Measurements from ENCODE around the gene UVSSA.

UVSSA gene

DNA sequence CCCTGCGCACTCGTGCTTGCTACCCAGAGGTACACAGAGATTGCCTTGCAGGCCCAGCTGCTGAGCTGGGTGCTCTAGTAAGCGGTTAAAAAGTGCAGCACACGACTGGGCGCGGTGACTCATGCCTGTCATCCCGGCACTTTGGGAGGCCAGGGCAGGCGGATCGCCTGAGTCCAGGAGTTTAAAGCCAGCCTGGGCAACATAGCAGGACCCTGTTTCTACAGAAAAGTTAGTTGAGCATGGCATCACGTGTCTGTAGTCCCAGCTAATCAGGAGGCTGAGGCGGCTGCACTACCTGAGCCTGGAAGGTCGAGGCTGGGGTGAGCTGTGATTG is 5.5 kb downstream of the UVSSA start:
- Histone ChIP-seq H3K9me3 (ENCODE audit: control insufficient read depth, insufficient read depth, low read length) (no peaks in the 10 kb centered on the region), H3K9ac (ENCODE audit: low read depth, low read length) (no peak overlapping the region), H3K36me3 (ENCODE audit: control insufficient read depth, insufficient read depth, low read length) (peaks cover 40% of the 10 kb centered on the region), H3K4me3 (ENCODE audit: low read depth, low read length) (no peak overlapping the region), H3K27me3 (ENCODE audit: control insufficient read depth, insufficient read depth, low read length) (no peaks in the 10 kb centered on the region), H3K27ac (ENCODE audit: low read depth, low read length) (no peak overlapping the region), H3K4me1 (ENCODE audit: control insufficient read depth, insufficient read depth, low read length) (0 out of 2 replicates have a peak, but pooled peaks cover 5% of the 10 kb centered on the region)

GRCh38 chr4:1353186-1354055 is 6.4 kb downstream of the UVSSA start:
- no peak overlapping the region for H3K9ac ChIP-seq (ENCODE audit: low read depth, low read length)
- peaks cover 40% of the 10 kb centered on the region for H3K36me3 ChIP-seq (ENCODE audit: control insufficient read depth, insufficient read depth, low read length)
- no peaks in the 10 kb centered on the region for H3K27me3 ChIP-seq (ENCODE audit: control insufficient read depth, insufficient read depth, low read length)
- H3K4me3 ChIP-seq (ENCODE audit: low read depth, low read length): no peak overlapping the region
- 0 out of 2 replicates have a peak, but pooled peaks cover under 1% of the 10 kb centered on the region for H3K4me1 ChIP-seq (ENCODE audit: control insufficient read depth, insufficient read depth, low read length)
- no peak overlapping the region for H3K27ac ChIP-seq (ENCODE audit: low read depth, low read length)
- no peaks in the 10 kb centered on the region for H3K9me3 ChIP-seq (ENCODE audit: control insufficient read depth, insufficient read depth, low read length)

DNA sequence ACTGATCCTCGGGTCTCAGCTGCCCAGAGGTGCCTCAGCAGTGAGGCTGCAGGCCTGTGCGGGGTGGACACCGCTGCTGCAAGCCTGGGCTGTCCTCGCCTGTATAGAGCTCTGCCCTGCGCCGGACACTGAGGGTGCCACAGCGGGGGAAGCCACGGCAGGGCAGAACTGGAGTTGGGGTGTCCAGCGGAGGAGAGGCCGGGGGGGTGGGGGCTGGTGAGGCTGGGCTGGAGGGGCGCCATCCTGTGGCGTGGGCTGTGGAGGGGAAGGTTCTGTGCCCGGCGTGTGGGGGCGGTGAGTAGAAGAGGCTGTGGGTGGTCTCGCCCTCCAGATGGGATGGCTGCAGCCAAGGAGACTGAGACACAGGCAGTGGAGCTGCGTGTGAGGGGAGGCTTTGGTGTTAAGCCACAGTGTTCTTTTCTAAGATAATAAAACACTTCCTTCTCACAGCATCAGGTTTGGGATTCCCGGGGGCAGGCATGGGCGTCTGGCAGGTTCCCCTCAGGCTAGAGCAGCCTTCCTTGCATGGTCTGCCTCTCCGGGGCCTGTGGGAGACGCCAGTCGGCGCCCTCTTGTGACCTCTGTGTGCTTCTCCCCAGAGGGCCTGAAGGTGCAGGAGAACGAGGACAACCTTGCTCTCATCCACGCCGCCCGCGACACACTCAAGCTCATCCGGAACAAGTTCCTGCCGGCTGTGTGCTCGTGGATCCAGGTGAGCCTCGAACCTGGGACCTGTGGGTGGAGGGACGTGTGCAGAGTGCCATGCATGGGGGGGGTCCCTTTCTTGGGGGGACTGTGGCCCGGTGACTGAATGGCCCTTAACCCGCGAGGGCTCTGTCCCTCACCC is 7.4 kb downstream of the UVSSA start:
- Histone ChIP-seq H3K27ac (ENCODE audit: low read depth, low read length) (no peak overlapping the region), H3K9me3 (ENCODE audit: control insufficient read depth, insufficient read depth, low read length) (no peaks in the 10 kb centered on the region), H3K4me3 (ENCODE audit: low read depth, low read length) (no peak overlapping the region), H3K36me3 (ENCODE audit: control insufficient read depth, insufficient read depth, low read length) (peaks cover 46% of the 10 kb centered on the region), H3K27me3 (ENCODE audit: control insufficient read depth, insufficient read depth, low read length) (no peaks in the 10 kb centered on the region), H3K9ac (ENCODE audit: low read depth, low read length) (no peak overlapping the region), H3K4me1 (ENCODE audit: control insufficient read depth, insufficient read depth, low read length) (no peaks in the 10 kb centered on the region)

- no peak overlapping the region for H3K9ac ChIP-seq (ENCODE audit: low read depth, low read length)
- no peak overlapping the region for H3K4me3 ChIP-seq (ENCODE audit: low read depth, low read length)
- no peaks in the 10 kb centered on the region for H3K27me3 ChIP-seq (ENCODE audit: control insufficient read depth, insufficient read depth, low read length)
- no peaks in the 10 kb centered on the region for H3K4me1 ChIP-seq (ENCODE audit: control insufficient read depth, insufficient read depth, low read length)
- no peak overlapping the region for H3K27ac ChIP-seq (ENCODE audit: low read depth, low read length)
- H3K36me3 ChIP-seq (ENCODE audit: control insufficient read depth, insufficient read depth, low read length): peaks cover 44% of the 10 kb centered on the region
- H3K9me3 ChIP-seq (ENCODE audit: control insufficient read depth, insufficient read depth, low read length): no peaks in the 10 kb centered on the region
Observed at GRCh38 chr4:1354983-1355275, 7.9 kb downstream of the UVSSA start.

- H3K4me1 ChIP-seq (ENCODE audit: control insufficient read depth, insufficient read depth, low read length): no peaks in the 10 kb centered on the region
- no peaks in the 10 kb centered on the region for H3K27me3 ChIP-seq (ENCODE audit: control insufficient read depth, insufficient read depth, low read length)
- H3K9ac ChIP-seq (ENCODE audit: low read depth, low read length): no peak overlapping the region
- no peaks in the 10 kb centered on the region for H3K9me3 ChIP-seq (ENCODE audit: control insufficient read depth, insufficient read depth, low read length)
- H3K36me3 ChIP-seq (ENCODE audit: control insufficient read depth, insufficient read depth, low read length): peaks cover 40% of the 10 kb centered on the region
- H3K4me3 ChIP-seq (ENCODE audit: low read depth, low read length): no peak overlapping the region
- H3K27ac ChIP-seq (ENCODE audit: low read depth, low read length): no peak overlapping the region
Observed at GRCh38 chr4:1355378-1355777, 8.4 kb downstream of the UVSSA start.

DNA sequence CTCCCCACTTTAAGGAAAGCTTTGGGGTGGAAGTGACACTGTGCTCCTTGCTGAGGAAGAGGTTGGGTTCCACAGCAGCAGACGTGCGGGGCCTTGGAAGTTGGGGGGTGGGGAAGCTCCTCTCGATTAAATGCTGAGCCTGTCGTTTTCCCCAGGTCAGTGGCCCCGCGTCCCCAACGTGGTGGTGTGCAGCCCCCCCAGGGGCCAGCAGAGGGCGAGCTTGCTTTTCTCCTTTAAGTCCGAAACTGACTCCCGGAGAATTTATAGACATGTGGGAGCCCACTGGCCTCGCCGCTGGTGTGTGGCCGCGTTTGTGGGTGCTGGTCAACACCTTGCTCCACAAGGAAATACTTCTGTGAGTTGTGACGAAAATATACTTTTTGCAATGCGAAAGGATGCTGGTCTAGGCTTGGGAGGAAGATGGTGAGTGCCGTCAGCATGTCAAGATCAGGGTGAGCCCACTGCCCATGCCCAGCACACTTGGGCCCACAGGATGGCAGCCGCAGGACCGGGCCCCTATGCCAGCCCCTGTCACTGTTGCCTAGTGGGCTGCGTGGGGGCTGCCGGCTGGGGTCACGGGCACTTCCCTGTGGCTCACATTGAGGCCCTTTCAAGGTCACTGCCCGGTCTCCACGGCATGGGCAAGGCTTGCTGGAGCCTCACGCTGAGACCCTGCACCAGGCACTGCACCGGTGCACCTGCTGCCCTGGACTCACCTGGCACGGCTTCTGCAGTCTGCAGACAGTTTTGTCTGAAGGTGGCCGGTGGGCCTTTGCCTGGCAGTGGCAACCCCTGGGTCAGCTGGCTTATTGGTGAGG is 9.4 kb downstream of the UVSSA start:
- Histone ChIP-seq H3K27me3 (ENCODE audit: control insufficient read depth, insufficient read depth, low read length) (no peaks in the 10 kb centered on the region), H3K9ac (ENCODE audit: low read depth, low read length) (no peak overlapping the region), H3K4me1 (ENCODE audit: control insufficient read depth, insufficient read depth, low read length) (no peaks in the 10 kb centered on the region), H3K27ac (ENCODE audit: low read depth, low read length) (no peak overlapping the region), H3K36me3 (ENCODE audit: control insufficient read depth, insufficient read depth, low read length) (peaks cover 40% of the 10 kb centered on the region), H3K9me3 (ENCODE audit: control insufficient read depth, insufficient read depth, low read length) (no peaks in the 10 kb centered on the region), H3K4me3 (ENCODE audit: low read depth, low read length) (no peak overlapping the region)

GRCh38 chr4:1357356-1358248 is 10.6 kb downstream of the UVSSA start:
- Histone ChIP-seq H3K36me3 (ENCODE audit: control insufficient read depth, insufficient read depth, low read length) (peaks cover 33% of the 10 kb centered on the region), H3K27ac (ENCODE audit: low read depth, low read length) (no peak overlapping the region), H3K4me1 (ENCODE audit: control insufficient read depth, insufficient read depth, low read length) (no peaks in the 10 kb centered on the region), H3K9me3 (ENCODE audit: control insufficient read depth, insufficient read depth, low read length) (no peaks in the 10 kb centered on the region), H3K4me3 (ENCODE audit: low read depth, low read length) (no peak overlapping the region), H3K27me3 (ENCODE audit: control insufficient read depth, insufficient read depth, low read length) (no peaks in the 10 kb centered on the region), H3K9ac (ENCODE audit: low read depth, low read length) (no peak overlapping the region)

GRCh38 chr4:1358421-1359143 is 11.6 kb downstream of the UVSSA start:
- H3K27me3 ChIP-seq (ENCODE audit: control insufficient read depth, insufficient read depth, low read length): no peaks in the 10 kb centered on the region
- no peaks in the 10 kb centered on the region for H3K4me1 ChIP-seq (ENCODE audit: control insufficient read depth, insufficient read depth, low read length)
- H3K9me3 ChIP-seq (ENCODE audit: control insufficient read depth, insufficient read depth, low read length): no peaks in the 10 kb centered on the region
- H3K36me3 ChIP-seq (ENCODE audit: control insufficient read depth, insufficient read depth, low read length): peaks cover 28% of the 10 kb centered on the region
- no peak overlapping the region for H3K4me3 ChIP-seq (ENCODE audit: low read depth, low read length)
- H3K27ac ChIP-seq (ENCODE audit: low read depth, low read length): no peak overlapping the region
- H3K9ac ChIP-seq (ENCODE audit: low read depth, low read length): no peak overlapping the region

GRCh38 chr4:1359144-1359501 is 12.1 kb downstream of the UVSSA start:
- H3K9me3 ChIP-seq (ENCODE audit: control insufficient read depth, insufficient read depth, low read length): no peaks in the 10 kb centered on the region
- no peaks in the 10 kb centered on the region for H3K27me3 ChIP-seq (ENCODE audit: control insufficient read depth, insufficient read depth, low read length)
- H3K4me3 ChIP-seq (ENCODE audit: low read depth, low read length): no peak overlapping the region
- no peaks in the 10 kb centered on the region for H3K4me1 ChIP-seq (ENCODE audit: control insufficient read depth, insufficient read depth, low read length)
- H3K36me3 ChIP-seq (ENCODE audit: control insufficient read depth, insufficient read depth, low read length): peaks cover 27% of the 10 kb centered on the region; the same call in 1 of the 2 replicates
- no peak overlapping the region for H3K27ac ChIP-seq (ENCODE audit: low read depth, low read length)
- no peak overlapping the region for H3K9ac ChIP-seq (ENCODE audit: low read depth, low read length)

DNA sequence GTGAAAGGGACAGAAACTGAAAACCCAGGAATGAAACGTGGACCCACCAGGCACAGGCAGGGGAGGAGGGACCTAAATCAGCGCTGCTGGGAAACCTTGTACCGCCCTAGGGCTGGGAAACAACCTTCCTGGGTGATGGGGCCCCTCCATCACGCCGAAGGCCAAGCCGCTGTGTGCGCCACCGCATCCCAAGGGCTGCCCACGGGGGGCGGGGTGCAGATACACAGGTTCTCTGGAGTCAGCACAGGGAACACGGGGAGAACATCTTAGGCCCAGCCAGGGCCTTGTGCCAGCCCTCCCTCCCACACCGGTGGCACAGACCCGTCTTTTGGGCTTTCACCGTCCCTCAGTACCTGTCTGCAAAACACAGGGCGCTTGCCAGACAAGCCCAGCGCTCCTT is 13.0 kb downstream of the UVSSA start:
- Histone ChIP-seq H3K4me3 (ENCODE audit: low read depth, low read length) (no peak overlapping the region), H3K9ac (ENCODE audit: low read depth, low read length) (no peak overlapping the region), H3K36me3 (ENCODE audit: control insufficient read depth, insufficient read depth, low read length) (peaks cover 26% of the 10 kb centered on the region; the same call in 1 of the 2 replicates), H3K27me3 (ENCODE audit: control insufficient read depth, insufficient read depth, low read length) (no peaks in the 10 kb centered on the region), H3K4me1 (ENCODE audit: control insufficient read depth, insufficient read depth, low read length) (no peaks in the 10 kb centered on the region), H3K27ac (ENCODE audit: low read depth, low read length) (no peak overlapping the region), H3K9me3 (ENCODE audit: control insufficient read depth, insufficient read depth, low read length) (no peaks in the 10 kb centered on the region)

All from HUES48 (cell line).